Vagina (tissue), 2 donors: ENCODE data around the gene COL8A2. TPM values are rescaled to one million over a fixed set of nuclear protein-coding genes. Genes with fewer than 3 reads are reported as not detected.

Experiments used
- DNase-seq, 2 donors: peaks; one replicate each; pipeline ENCODE4 v3.0.0-alpha.2; 2017; ENCODE audit errors: extremely low spot score in 2 of 2
- H3K27ac ChIP-seq: fragments of 200-600 bp; sonication (generic); one replicate; pipeline ENCODE4 v1.5.1; 2019
- H3K27me3 ChIP-seq: fragments of 200-600 bp; sonication (generic); one replicate; pipeline ENCODE4 v1.5.1; 2019
- H3K36me3 ChIP-seq, 2 donors: fragments of 200-600 bp; sonication (generic); one replicate each; pipeline ENCODE4 v1.5.1; 2017 to 2019
- H3K4me1 ChIP-seq: fragments of 200-600 bp; sonication (generic); one replicate; pipeline ENCODE4 v1.5.1; 2019
- H3K4me3 ChIP-seq, 2 donors: fragments of 200-600 bp; sonication (generic); 1 replicate in 1 of 2; 2 replicates in 1 of 2; pipeline ENCODE4 v1.5.1; 2016 to 2019
- H3K9me3 ChIP-seq: fragments of 200-600 bp; sonication (generic); one replicate; pipeline ENCODE4 v1.5.1; 2019
- POLR2A ChIP-seq, 2 donors: fragments of 450-650 bp; IDR thresholded peaks; one replicate each; pipeline ENCODE4 v1.6.1; 2017; ENCODE audit warnings: antibody characterized with exemption in 2 of 2, mild to moderate bottlenecking in 2 of 2, moderate library complexity in 2 of 2
- POLR2AphosphoS5 ChIP-seq, 2 donors: sonication (generic); formaldehyde crosslinking; IDR thresholded peaks; one replicate each; pipeline ENCODE4 v1.9.0; 2017; ENCODE audit warnings: antibody characterized with exemption in 2 of 2, mild to moderate bottlenecking in 2 of 2, low read depth in 1 of 2; ENCODE audit not compliant: insufficient read depth in 1 of 2
- intact Hi-C: fragments of 100-400 bp; cut with DNase I; formaldehyde crosslinking; loops from one replicate; pipeline ENCODE4 v1.15.1; 2023
- total RNA-seq: library from RNA; depleted of rRNA; stranded (reverse); fragments of >200 nt; gene quantifications from one replicate; pipeline ENCODE4 v1.2.3, GENCODE V29; 2016
- TF ChIP-seq, protein P1 (sequence below), 3 experiments: fragments of 450-650 bp in 2 of 3; fragments of 200-600 bp in 1 of 3; sonication (generic) in 1 of 3; IDR thresholded peaks; one replicate each; pipeline ENCODE4 v1.5.1; 2017 to 2019; ENCODE audit warnings: antibody characterized with exemption in 3 of 3, mild to moderate bottlenecking in 2 of 3, moderate library complexity in 2 of 3

COL8A2 gene
- total RNA-seq, 1 donor from 2014 or later: 6.4 TPM

DNA sequence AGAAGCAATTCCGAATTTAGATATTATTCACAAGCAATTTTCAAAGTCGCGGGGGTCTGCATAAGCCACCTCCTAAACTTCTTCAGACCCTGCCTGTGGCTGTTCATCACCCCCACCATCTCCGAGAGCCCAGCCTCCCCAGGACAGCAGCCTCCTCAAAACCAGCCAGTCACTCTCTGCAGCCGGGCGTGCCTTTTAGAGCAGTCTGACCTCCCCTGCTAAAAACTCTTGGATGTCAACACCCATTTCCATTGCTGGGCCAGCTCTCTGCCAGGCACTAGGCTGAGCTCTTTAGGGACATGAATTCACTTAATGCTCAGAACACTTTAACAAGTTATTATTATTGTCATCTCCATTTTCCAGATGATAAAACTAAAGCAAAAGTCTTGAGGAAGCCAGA is 24.6 kb downstream of the COL8A2 start:
- TF ChIP-seq POLR2A (IDR thresholded peaks at IDR 0.05): no peak
- TF ChIP-seq, protein P1, sequence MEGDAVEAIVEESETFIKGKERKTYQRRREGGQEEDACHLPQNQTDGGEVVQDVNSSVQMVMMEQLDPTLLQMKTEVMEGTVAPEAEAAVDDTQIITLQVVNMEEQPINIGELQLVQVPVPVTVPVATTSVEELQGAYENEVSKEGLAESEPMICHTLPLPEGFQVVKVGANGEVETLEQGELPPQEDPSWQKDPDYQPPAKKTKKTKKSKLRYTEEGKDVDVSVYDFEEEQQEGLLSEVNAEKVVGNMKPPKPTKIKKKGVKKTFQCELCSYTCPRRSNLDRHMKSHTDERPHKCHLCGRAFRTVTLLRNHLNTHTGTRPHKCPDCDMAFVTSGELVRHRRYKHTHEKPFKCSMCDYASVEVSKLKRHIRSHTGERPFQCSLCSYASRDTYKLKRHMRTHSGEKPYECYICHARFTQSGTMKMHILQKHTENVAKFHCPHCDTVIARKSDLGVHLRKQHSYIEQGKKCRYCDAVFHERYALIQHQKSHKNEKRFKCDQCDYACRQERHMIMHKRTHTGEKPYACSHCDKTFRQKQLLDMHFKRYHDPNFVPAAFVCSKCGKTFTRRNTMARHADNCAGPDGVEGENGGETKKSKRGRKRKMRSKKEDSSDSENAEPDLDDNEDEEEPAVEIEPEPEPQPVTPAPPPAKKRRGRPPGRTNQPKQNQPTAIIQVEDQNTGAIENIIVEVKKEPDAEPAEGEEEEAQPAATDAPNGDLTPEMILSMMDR (IDR thresholded peaks at IDR 0.05): no peak
- no peaks in the 10 kb centered on the region for H3K27me3 ChIP-seq
- intact Hi-C loops: loop anchor here (5.0 kb wide), 1 partner anchor 322 kb away; no protein-coding TSS in a partner anchor
- no peaks in the 10 kb centered on the region for H3K9me3 ChIP-seq
- no peak for DNase-seq
- peaks cover 9% of the 10 kb centered on the region for H3K4me1 ChIP-seq
- H3K36me3 ChIP-seq: peaks cover 0 to 5% of the 10 kb centered on the region in 2 donors
- peak overlapping the region; percentile 49 for H3K27ac ChIP-seq
- H3K4me3 ChIP-seq: no peak overlapping the region

DNA sequence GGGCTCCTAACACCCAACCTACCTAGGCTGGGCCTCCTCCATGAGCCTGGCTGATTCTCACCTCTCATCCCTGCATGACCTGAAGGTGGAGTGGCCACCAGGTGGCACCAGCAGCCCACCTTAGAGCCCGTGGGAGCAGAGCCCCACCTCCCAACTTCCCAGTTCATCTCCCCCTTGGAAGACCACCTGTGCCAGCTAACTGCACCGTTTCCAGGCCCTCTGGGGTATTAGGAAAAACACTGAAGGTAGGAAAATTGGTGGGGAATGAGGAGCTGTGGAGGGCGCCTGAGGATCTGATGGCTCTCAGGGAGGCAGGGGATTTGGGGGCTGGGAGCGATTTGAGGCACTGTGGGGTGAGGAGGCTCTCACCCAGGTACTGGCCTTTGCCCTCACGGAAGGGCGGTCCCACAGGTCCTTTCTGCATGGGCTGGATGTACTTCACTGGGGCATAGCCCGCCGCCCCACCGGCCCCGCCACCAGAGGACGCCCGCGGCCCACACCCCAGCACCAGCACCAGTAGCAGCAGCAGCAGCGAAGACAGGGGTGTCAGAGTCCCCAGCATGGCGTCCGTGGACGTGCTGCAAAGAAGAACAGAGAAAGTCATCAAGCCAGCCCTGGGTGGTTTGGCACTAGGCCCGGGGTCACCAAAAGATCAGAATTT is 25.2 kb downstream of the COL8A2 start:
- Histone ChIP-seq H3K9me3 (no peaks in the 10 kb centered on the region), H3K36me3 (peaks cover 0 to 8% of the 10 kb centered on the region in 2 donors), H3K27ac (peak overlapping the region; percentile 49), H3K27me3 (no peaks in the 10 kb centered on the region), H3K4me1 (peaks cover 9% of the 10 kb centered on the region), H3K4me3 (no peak overlapping the region)
- TF ChIP-seq POLR2AphosphoS5 (IDR thresholded peaks at IDR 0.05; ENCODE audit: insufficient read depth in 1 of 2, low read depth in 1 of 2): peak in 1 of 2 donors; percentile 42
- TF ChIP-seq, protein P1 (IDR thresholded peaks at IDR 0.05): peak; percentile 88 to 96 (median 91)
- no peak for TF ChIP-seq POLR2A (IDR thresholded peaks at IDR 0.05)
- intact Hi-C loops: loop anchor here (5.0 kb wide), 3 partner anchors 32 to 322 kb away; no protein-coding TSS in a partner anchor
- DNase-seq: no peak

DNA sequence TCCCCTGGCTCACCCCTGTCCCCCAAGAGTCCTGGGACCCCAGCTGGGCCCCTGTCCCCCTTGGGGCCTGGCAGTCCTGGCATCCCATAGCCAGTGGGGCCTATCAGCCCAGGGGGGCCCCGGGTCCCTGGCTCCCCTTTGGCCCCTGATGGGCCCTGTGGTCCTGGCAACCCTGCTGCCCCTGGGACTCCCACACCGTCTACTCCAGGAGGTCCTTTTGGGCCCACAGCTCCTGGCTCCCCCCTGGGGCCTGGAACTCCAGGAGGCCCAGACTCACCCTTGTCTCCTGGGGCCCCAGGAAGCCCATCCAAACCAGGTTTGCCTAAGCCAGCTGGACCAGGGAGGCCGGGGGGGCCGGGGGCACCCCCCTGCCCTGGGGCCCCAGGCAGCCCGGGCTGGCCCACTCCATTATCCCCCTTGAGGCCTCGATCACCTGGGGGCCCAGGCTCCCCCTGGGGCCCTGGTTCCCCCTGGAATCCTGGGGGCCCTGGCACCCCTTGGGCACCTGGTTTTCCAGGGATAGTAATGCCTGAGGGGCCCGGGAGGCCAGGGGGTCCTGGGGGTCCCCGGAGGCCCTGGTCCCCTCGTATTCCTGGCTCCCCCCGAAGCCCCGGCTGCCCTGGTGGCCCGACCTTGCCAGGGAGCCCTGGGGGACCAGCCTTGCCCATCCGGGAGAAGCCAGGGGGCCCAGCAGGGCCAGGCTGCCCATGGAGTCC is 26.2 kb downstream of the COL8A2 start:
- no peaks in the 10 kb centered on the region for H3K27me3 ChIP-seq
- intact Hi-C loops: loop anchor here (5.0 kb wide), 2 partner anchors 33 to 193 kb away; no protein-coding TSS in a partner anchor
- no peak overlapping the region for H3K27ac ChIP-seq

DNA sequence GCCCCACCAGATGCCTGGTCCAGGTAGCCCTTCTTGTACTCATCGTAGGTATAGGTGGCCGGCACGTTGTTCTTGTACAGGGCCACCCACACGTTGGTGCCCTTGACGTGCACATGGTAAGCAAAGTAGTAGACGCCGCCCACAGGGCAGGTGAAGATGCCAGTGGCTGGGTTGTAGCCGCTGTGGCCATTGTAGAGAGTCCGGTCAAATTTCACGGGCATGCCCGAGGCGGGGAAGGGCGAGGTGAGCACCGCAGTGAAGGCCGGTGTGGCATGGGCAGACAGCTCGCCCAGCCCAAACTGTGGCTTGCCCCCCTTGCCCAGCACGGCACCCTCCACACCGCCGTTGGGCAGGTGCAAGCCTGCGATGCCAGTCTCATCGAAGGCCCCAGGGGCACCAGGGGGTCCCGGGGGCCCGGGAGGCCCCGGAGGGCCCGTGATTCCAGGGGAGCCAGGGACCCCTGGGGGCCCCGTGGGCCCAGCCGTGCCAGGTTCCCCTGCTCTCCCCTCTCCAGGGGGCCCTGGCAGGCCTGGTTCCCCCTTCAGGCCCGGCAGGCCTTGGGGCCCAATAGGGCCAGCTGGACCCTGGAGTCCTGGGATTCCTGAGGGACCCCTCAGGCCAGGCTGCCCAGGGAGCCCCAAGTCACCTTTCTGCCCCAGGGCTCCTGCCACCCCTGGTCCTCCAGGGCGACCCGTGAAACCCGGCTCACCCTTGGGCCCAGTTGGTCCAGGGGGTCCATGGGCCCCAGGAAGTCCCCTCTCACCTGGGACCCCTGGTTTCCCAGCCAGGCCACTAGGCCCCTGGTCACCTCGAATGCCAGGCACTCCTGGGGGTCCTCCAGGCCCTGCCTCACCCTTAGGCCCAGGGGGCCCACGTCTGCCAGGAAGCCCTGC is 27.1 kb downstream of the COL8A2 start:
- Histone ChIP-seq H3K27ac (no peak overlapping the region), H3K4me3 (no peak overlapping the region), H3K36me3 (peaks cover 0 to 26% of the 10 kb centered on the region in 2 donors), H3K27me3 (no peaks in the 10 kb centered on the region), H3K4me1 (peaks cover 9% of the 10 kb centered on the region), H3K9me3 (no peaks in the 10 kb centered on the region)
- no peak for TF ChIP-seq POLR2A (IDR thresholded peaks at IDR 0.05)
- TF ChIP-seq, protein P1 (IDR thresholded peaks at IDR 0.05): no peak
- no peak for TF ChIP-seq POLR2AphosphoS5 (IDR thresholded peaks at IDR 0.05; ENCODE audit: insufficient read depth in 1 of 2, low read depth in 1 of 2)
- DNase-seq: no peak
- intact Hi-C loops: loop anchor here (5.0 kb wide), 2 partner anchors 34 to 194 kb away; no protein-coding TSS in a partner anchor

More for the DNA sequence above, 26.2 kb downstream of the COL8A2 start:
- TF ChIP-seq, protein P1 (IDR thresholded peaks at IDR 0.05): no peak
- TF ChIP-seq POLR2AphosphoS5 (IDR thresholded peaks at IDR 0.05; ENCODE audit: insufficient read depth in 1 of 2, low read depth in 1 of 2) (no peak), POLR2A (IDR thresholded peaks at IDR 0.05) (no peak)
- no peak for DNase-seq
- Histone ChIP-seq H3K4me3 (no peak overlapping the region), H3K36me3 (peaks cover 0 to 18% of the 10 kb centered on the region in 2 donors), H3K9me3 (no peaks in the 10 kb centered on the region), H3K4me1 (peaks cover 9% of the 10 kb centered on the region)
